AG04450 (cell line): ENCODE results near the gene AP4E1. TPM values are rescaled to one million over a fixed set of nuclear protein-coding genes. Genes with fewer than 3 reads are reported as not detected.
"Not testable (repeated sequence)": the region's sequence is repeated elsewhere in the genome, so short reads cannot be mapped to it uniquely, and the experiment has no call there.

Source experiments
- CTCF ChIA-PET: fragments of 300-600, 350-600 bp; formaldehyde crosslinking; extraction: SDS; loops from one replicate; lab custom pipeline; 2022; ENCODE audit warnings: antibody characterized with exemption, inconsistent platforms; lab: Charles Lee
- POLR2A ChIA-PET: fragments of 350-600 bp; formaldehyde crosslinking; extraction: SDS; loops from one replicate; lab custom pipeline; 2021; ENCODE audit warnings: antibody characterized with exemption, inconsistent platforms; lab: Yijun Ruan, JAX
- DNase-seq: peaks from one replicate; pipeline ENCODE4 v3.0.0-alpha.2; 2011; ENCODE audit warnings: low read depth, low spot score
- H3K27ac ChIP-seq: one replicate; pipeline ENCODE4 v1.5.1; 2012; ENCODE audit warnings: low read depth, low read length, control low read depth
- H3K27me3 ChIP-seq: one replicate; pipeline ENCODE4 v1.6.0; 2012; ENCODE audit warnings: low read length; ENCODE audit not compliant: control insufficient read depth, insufficient read depth
- H3K4me3 ChIP-seq: 2 replicates; pipeline ENCODE4 v1.5.1; 2011; ENCODE audit warnings: mild to moderate bottlenecking, low read depth, low read length, control low read depth
- H3K9me3 ChIP-seq: 2 replicates; pipeline ENCODE4 v1.5.1; 2012; ENCODE audit warnings: low read length; ENCODE audit not compliant: control insufficient read depth, insufficient read depth
- polyA plus RNA-seq: library from polyadenylated mRNA; depleted of rRNA; stranded (reverse); fragments of >200 nt; gene quantifications from 2 replicates; pipeline ENCODE4 v1.2.3, GENCODE V29; 2011
- TF ChIP-seq, protein P1 (sequence below): IDR thresholded peaks from 2 replicates; pipeline ENCODE4 v1.5.1; 2011; ENCODE audit warnings: low read depth, low read length, control low read depth, inconsistent platforms

The AP4E1 gene
- polyA plus RNA-seq, 1 experiment, result 4.5 TPM

DNA sequence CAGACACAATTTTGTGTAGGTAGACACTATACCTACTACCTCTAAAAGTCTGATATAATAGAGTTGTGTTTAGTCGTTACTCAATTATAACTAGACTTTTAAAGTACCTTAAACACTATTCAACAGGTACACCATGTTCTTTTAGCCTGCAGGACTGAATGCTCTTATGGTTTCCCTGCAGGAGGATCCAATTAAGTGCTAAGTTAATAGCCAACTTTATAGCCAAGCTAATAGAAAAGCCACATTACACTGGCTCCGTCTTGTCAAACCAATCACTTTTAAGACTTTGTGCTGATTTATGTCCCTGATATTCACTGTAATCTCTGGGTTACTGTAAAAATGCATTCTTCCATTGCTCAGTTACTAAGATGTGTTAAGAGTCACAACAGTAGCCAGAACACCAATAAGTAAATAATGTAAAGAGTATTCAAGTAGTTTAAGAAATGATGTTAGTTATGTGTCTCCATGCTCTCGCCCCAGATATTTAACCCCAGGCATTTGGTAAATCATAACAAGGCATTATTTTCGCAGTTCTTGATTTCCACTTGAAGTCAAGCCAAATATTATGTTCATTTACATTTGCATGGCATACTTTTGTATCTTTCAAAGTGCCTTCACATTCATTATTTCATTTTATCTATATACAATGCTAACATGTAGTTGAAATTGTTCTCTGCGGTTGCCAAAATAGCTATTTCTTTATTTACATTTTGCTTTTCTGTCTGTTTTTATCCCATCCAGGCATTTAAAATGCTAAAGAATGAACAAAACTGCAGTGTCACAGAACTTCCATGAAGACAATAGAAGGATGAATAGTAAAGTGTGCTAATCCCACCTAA is 42.7 kb upstream of the AP4E1 start:
- TF ChIP-seq, protein P1, sequence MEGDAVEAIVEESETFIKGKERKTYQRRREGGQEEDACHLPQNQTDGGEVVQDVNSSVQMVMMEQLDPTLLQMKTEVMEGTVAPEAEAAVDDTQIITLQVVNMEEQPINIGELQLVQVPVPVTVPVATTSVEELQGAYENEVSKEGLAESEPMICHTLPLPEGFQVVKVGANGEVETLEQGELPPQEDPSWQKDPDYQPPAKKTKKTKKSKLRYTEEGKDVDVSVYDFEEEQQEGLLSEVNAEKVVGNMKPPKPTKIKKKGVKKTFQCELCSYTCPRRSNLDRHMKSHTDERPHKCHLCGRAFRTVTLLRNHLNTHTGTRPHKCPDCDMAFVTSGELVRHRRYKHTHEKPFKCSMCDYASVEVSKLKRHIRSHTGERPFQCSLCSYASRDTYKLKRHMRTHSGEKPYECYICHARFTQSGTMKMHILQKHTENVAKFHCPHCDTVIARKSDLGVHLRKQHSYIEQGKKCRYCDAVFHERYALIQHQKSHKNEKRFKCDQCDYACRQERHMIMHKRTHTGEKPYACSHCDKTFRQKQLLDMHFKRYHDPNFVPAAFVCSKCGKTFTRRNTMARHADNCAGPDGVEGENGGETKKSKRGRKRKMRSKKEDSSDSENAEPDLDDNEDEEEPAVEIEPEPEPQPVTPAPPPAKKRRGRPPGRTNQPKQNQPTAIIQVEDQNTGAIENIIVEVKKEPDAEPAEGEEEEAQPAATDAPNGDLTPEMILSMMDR, result no peak
- Histone ChIP-seq H3K27me3 (peaks cover 15% of the 10 kb centered on the region), H3K9me3 (no peaks in the 10 kb centered on the region), H3K27ac (no peak overlapping the region), H3K4me3 (no peak overlapping the region)
- DNase-seq, result no peak
- ChIA-PET POLR2A (no interaction called here), CTCF (interaction anchor here (2.6 kb wide), 1 partner anchor 11 kb away, joined by 13 read pairs; no protein-coding TSS in a partner anchor)

DNA sequence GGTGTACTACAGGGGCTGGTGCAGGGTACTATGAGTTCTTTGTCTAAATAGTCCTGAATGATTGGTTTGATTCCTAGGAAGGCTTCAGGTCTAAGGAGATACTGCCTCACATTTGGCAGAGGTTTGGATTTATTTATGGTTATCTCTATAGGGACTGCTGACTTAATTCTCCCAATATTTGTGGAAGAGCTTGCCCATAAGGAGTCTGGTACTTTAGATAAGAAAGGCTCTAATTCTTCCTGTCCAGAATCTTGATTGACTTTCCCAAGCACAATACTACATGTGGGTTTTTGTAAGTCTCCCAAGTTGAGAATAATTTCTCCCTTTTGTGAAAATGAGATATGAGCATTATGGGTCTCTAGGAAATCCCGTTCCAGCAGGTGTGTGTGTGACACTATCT is 36.7 kb upstream of the AP4E1 start:
- Histone ChIP-seq H3K9me3 (no peaks in the 10 kb centered on the region), H3K4me3 (no peak overlapping the region), H3K27me3 (peaks cover 28% of the 10 kb centered on the region), H3K27ac (no peak overlapping the region)
- no peak for DNase-seq
- ChIA-PET POLR2A (no interaction called here), CTCF (no interaction called here)
- TF ChIP-seq, protein P1, result no peak

DNA sequence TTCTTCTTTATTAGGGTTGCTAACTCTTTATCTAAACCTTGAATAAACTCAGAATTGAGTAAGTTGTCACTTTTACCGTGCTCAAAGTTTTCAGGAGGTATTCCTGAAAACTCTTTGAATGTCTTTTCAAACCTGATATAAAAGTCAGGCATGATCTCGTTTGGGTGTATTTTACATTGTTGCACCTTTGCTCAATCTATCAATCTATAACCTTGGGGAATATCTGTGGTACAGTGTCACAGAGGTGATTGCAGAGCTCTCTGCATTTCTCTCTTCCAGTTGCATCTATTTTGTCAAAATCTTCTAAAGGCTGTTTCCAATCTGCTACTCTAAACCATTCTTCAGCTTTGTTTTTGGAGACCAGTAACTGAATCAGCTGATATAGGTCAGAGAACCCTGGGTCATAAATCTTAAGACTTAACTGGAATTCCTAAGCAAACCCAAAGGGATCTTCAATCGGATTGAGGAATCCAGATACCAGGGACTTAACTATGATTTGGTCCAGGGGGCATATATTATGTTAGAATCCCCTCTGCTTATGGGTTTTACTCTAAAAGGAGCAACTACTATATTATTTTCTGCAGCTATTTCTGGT is 35.6 kb upstream of the AP4E1 start:
- no peak overlapping the region for H3K27ac ChIP-seq
- peaks cover 28% of the 10 kb centered on the region for H3K27me3 ChIP-seq
- CTCF ChIA-PET, result no interaction called here
- H3K4me3 ChIP-seq, result no peak overlapping the region
- no peak for DNase-seq
- POLR2A ChIA-PET, result no interaction called here
- H3K9me3 ChIP-seq, result no peaks in the 10 kb centered on the region
- TF ChIP-seq, protein P1, result no peak

DNA sequence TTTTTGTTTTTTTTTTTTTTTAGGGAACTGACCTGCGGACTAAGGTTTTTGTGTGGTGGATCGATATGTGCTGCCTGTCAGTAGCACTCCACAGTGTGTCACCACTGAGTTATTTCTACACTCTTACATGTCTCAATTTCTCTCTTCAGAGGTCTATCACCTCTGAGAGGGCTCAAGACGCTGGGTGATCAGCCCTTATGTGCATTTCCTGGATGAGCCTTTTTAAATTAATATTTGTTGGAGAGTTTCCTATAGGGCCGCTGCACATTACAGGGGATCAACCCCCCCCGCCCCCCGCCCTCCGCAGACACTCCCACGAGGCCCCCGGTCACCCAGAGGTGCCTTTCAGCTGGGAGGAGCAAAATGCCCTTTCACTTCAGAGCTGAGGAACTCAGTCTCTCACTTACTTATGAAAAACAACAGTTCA is 34.5 kb upstream of the AP4E1 start:
- no peaks in the 10 kb centered on the region for H3K9me3 ChIP-seq
- no peak for DNase-seq
- CTCF ChIA-PET, result no interaction called here
- H3K4me3 ChIP-seq, result no peak overlapping the region
- POLR2A ChIA-PET, result no interaction called here
- H3K27me3 ChIP-seq, result peaks cover 28% of the 10 kb centered on the region
- TF ChIP-seq, protein P1, result no peak
- H3K27ac ChIP-seq, result no peak overlapping the region

DNA sequence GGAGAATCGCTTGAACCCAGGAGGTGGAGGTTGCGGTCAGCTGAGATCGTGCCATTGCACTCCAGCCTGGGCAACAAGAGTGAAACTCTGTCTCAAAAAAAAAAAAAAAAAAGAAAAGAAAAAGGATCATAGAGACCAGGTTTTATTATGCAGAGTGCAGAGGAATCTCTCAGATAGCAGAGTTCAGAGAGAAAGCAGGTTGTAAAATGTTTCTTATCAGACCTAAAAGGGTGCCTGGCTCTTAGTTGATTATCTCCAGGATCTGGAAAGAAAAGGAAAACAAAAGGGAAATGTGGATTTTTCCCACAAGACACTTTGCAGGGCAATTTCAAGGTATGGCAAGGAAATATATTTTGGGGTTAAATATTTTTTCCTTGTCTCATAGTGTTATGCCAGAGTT is 33.2 kb upstream of the AP4E1 start:
- H3K27me3 ChIP-seq, result peaks cover 18% of the 10 kb centered on the region
- POLR2A ChIA-PET, H3K4me3 ChIP-seq, H3K27ac ChIP-seq, H3K9me3 ChIP-seq, DNase-seq: not testable (repeated sequence)
- CTCF ChIA-PET, result interaction anchor here (2.4 to 6.5 kb wide), 2 partner anchors 17 to 199 kb away, joined by 16 to 66 read pairs; no protein-coding TSS in a partner anchor
